ENCODE measurements around the gene REL.
"Not testable (repeated sequence)": the region's sequence is repeated elsewhere in the genome, so short reads cannot be mapped to it uniquely, and the experiment has no call there.

Gene REL

GRCh38 chr2:60926741-60927552 is 45.6 kb downstream of the REL start:
- no peak for DNase-seq

- DNase-seq: not testable (repeated sequence)
Observed at GRCh38 chr2:60932061-60932460, 50.7 kb downstream of the REL start.

GRCh38 chr2:60932954-60933353 is 51.6 kb downstream of the REL start:
- no peak for DNase-seq

GRCh38 chr2:60934165-60934722 is 52.9 kb downstream of the REL start:
- no peak for DNase-seq

GRCh38 chr2:60936757-60937156 is 55.4 kb downstream of the REL start:
- no peak for DNase-seq

GRCh38 chr2:60938301-60938700 is 56.9 kb downstream of the REL start:
- no peak for DNase-seq

- no peak for DNase-seq
Observed at GRCh38 chr2:60939622-60940021, 58.2 kb downstream of the REL start.

GRCh38 chr2:60945341-60945740 is 64.0 kb downstream of the REL start:
- DNase-seq: no peak

- DNase-seq: no peak
Observed at GRCh38 chr2:60947056-60947455, 65.7 kb downstream of the REL start.

- no peak for DNase-seq
Observed at GRCh38 chr2:60948161-60948560, 66.8 kb downstream of the REL start.

- DNase-seq: no peak
Observed at GRCh38 chr2:60948926-60949579, 67.7 kb downstream of the REL start.

GRCh38 chr2:60954139-60954538 is 72.8 kb downstream of the REL start:
- no peak for DNase-seq

- DNase-seq: no peak
Observed at GRCh38 chr2:60957224-60957623, 75.8 kb downstream of the REL start.

GRCh38 chr2:60957643-60958042 is 76.3 kb downstream of the REL start:
- DNase-seq: no peak

- DNase-seq: no peak
Observed at GRCh38 chr2:60958361-60958760, 77.0 kb downstream of the REL start.

GRCh38 chr2:60958800-60959199 is 77.4 kb downstream of the REL start:
- DNase-seq: no peak

- no peak for DNase-seq
Observed at GRCh38 chr2:60959501-60959900, 78.1 kb downstream of the REL start.

- no peak for DNase-seq
Observed at GRCh38 chr2:60960706-60961105, 79.3 kb downstream of the REL start.

GRCh38 chr2:60961457-60961856 is 80.1 kb downstream of the REL start:
- no peak for DNase-seq

- DNase-seq: no peak
Observed at GRCh38 chr2:60962528-60962927, 81.2 kb downstream of the REL start.

- DNase-seq: no peak
Observed at GRCh38 chr2:60963190-60963589, 81.8 kb downstream of the REL start.

- no peak for DNase-seq
Observed at GRCh38 chr2:60964651-60965498, 83.5 kb downstream of the REL start.

GRCh38 chr2:60965499-60965785 is 84.1 kb downstream of the REL start:
- DNase-seq: no peak

All from NCI-H1092 treated with DMSO at 0.1 percent for 48 hours (cell line).